ENCODE measurements around the gene NINJ2.

NINJ2 gene

DNA sequence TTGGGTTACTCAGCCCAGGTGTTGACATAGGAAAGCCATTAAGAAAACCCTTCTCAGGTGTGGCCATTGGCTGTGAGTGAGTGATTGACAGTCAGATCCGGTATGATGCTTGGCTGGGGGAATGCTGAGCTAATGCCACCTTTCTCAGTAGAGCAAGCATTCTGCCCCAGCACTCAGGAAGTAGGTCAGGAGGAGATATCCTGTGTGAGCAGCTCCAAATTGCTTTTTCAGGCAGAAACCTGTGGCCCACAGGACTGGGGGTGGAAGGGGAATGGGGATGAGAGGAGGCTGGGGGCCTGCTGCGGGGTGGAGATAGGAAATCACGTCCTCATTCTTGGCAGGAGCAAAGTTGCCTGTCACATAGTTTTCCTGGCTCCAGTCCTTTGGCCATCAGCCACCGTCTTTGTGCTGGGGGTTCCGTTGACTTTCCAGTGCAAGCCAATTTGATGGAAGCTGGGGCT is 55.7 kb downstream of the NINJ2 start:
- DNase-seq (ENCODE audit: low read depth): no peak
- H3K4me3 ChIP-seq (ENCODE audit: low read depth, low read length): no peak overlapping the region
- TF ChIP-seq CTCF (IDR thresholded peaks at IDR 0.05; ENCODE audit: insufficient read depth, low read depth, low read length, missing control alignments): no peak

- DNase-seq (ENCODE audit: low read depth): no peak
- no peak for TF ChIP-seq CTCF (IDR thresholded peaks at IDR 0.05; ENCODE audit: insufficient read depth, low read depth, low read length, missing control alignments)
- no peak overlapping the region for H3K4me3 ChIP-seq (ENCODE audit: low read depth, low read length)
Observed at GRCh38 chr12:604956-605355, 58.3 kb downstream of the NINJ2 start.

DNA sequence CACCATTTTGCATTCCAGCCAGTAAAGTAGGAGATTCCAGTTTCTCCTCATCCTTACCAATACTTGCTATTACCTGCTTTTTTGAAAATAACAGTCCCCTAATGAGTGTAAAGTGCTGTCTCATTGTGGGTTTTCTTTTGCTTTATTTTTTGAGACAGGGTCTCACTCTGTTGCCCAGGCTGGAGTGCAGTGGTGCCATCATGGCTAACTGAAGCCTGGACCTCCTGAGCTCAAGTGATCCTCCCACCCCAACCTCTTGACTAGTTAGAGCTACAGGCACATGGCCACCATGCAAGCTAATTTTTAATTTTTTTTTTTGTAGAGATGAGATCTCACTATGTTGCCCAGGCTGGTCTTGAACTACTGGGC is 60.6 kb downstream of the NINJ2 start:
- no peak for TF ChIP-seq CTCF (IDR thresholded peaks at IDR 0.05; ENCODE audit: insufficient read depth, low read depth, low read length, missing control alignments)
- no peak overlapping the region for H3K4me3 ChIP-seq (ENCODE audit: low read depth, low read length)
- no peak for DNase-seq (ENCODE audit: low read depth)

- no peak for DNase-seq (ENCODE audit: low read depth)
- no peak overlapping the region for H3K4me3 ChIP-seq (ENCODE audit: low read depth, low read length)
- TF ChIP-seq CTCF (IDR thresholded peaks at IDR 0.05; ENCODE audit: insufficient read depth, low read depth, low read length, missing control alignments): no peak
Observed at GRCh38 chr12:601976-602699, 61.1 kb downstream of the NINJ2 start.

DNA sequence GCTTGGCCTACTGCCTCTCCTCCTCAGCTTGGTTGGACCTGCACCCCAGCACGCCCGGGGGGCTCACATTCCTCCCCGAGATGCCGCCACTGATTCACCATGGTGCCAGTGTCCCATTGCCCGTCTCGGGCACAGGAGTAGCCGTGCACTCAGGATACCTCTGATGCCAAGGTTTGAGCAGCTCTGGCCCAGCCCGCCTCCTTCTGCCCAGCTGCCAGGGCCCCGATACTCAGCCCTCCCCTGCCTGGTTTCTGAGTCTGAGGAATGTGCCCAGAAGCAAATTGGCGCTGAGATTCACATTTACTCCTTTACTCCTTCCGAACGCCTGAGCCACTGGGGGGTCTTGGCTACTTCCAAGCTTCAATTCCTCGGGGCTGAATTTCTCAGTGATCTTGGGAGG is 63.5 kb downstream of the NINJ2 start:
- TF ChIP-seq CTCF (IDR thresholded peaks at IDR 0.05; ENCODE audit: insufficient read depth, low read depth, low read length, missing control alignments): no peak
- DNase-seq (ENCODE audit: low read depth): no peak
- no peak overlapping the region for H3K4me3 ChIP-seq (ENCODE audit: low read depth, low read length)

DNA sequence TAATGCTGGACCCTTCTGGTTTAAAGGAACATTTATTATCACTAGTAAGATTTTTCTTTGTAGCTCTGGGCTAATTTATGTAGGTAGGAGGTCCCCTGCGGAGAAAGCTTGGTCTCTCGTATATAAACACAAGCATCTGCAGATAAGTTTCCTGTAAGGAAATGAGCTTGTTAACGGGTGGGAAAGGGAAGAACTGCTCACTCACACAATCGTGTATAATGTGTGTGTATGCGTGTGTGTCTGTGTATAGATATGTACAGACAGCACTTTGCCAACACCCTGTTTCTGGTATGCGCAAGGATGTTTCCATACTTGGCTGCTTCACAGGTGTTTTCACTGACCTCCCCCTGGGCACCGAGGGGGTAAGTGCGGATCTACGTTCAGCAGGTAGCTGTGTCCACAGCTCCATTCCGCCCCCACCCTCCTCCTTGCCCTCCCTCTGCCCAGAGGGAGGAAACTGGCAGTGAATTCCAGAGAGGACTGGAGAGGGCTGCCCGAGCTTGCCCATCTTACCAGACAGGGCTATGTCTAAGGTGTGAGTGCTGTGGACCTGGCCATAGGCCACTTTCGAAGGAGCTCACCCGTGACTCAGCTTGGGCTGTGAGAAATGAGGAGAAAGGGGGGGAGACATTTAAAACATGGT is 65.2 kb downstream of the NINJ2 start:
- TF ChIP-seq CTCF (IDR thresholded peaks at IDR 0.05; ENCODE audit: insufficient read depth, low read depth, low read length, missing control alignments): no peak
- no peak overlapping the region for H3K4me3 ChIP-seq (ENCODE audit: low read depth, low read length)
- no peak for DNase-seq (ENCODE audit: low read depth)
